ENCODE results near the gene RNF144A.

GRCh38 chr2:7077660-7078267, 160.6 kb downstream of the RNF144A start:
- TF ChIP-seq CTCF (CRISPR knock-in tag; IDR thresholded peaks at IDR 0.05) (no peak), JUND (CRISPR knock-in tag; IDR thresholded peaks at IDR 0.05) (no peak), ZFP41 (CRISPR knock-in tag; IDR thresholded peaks at IDR 0.05; ENCODE audit: borderline replicate concordance) (no peak), ESRRA (CRISPR knock-in tag; IDR thresholded peaks at IDR 0.05; ENCODE audit: low read depth) (no peak), STAG1 (CRISPR knock-in tag; IDR thresholded peaks at IDR 0.05) (no peak), ZNF460 (CRISPR knock-in tag; IDR thresholded peaks at IDR 0.05; ENCODE audit: borderline replicate concordance) (no peak)

Data from HepG2 (cell line).